ENCODE results near the gene GABRG3. TPM values are rescaled to one million over a fixed set of nuclear protein-coding genes. Genes with fewer than 3 reads are reported as not detected.

The GABRG3 gene
- total and polyA plus RNA-seq, 2 experiments from 2014 or later, result 0.15 to 0.43 TPM

GRCh38 chr15:27292641-27293040, 321.7 kb downstream of the GABRG3 start:
- H3K4me3 ChIP-seq, result no peak overlapping the region
- H3K36me3 ChIP-seq (replicated peaks; ENCODE audit: insufficient read depth, low read depth), result no peaks in the 10 kb centered on the region
- H3K9me2 ChIP-seq (replicated peaks; ENCODE audit: insufficient read depth), result no peaks in the 10 kb centered on the region
- no peak overlapping the region for H2AFZ ChIP-seq
- H3K9me3 ChIP-seq (ENCODE audit: low read depth), result no peaks in the 10 kb centered on the region
- no peaks in the 10 kb centered on the region for H3K27me3 ChIP-seq
- 87% methylated on average over 3 of the region's 3 CpGs for WGBS (ENCODE audit: low lambda C conversion rate, missing lambda C conversion rate)
- TF ChIP-seq EZH2 (IDR thresholded peaks at IDR 0.05; ENCODE audit: borderline replicate concordance) (no peak), EZH2phosphoT487 (IDR thresholded peaks at IDR 0.05; ENCODE audit: low read depth, severe bottlenecking, unreplicated experiment) (no peak), CTCF (IDR thresholded peaks at IDR 0.05; ENCODE audit: poor library complexity) (no peak)
- H3K79me2 ChIP-seq, result no peaks in the 10 kb centered on the region
- no peak overlapping the region for H3K27ac ChIP-seq
- DNase-seq (ENCODE audit: low spot score), result no peak
- H4K20me1 ChIP-seq (ENCODE audit: insufficient read depth, poor library complexity, severe bottlenecking), result no peaks in the 10 kb centered on the region
- H3K4me2 ChIP-seq, result no peak overlapping the region
- H3K4me1 ChIP-seq (ENCODE audit: insufficient read depth), result no peaks in the 10 kb centered on the region

GRCh38 chr15:27293607-27294006, 322.6 kb downstream of the GABRG3 start:
- no peaks in the 10 kb centered on the region for H4K20me1 ChIP-seq (ENCODE audit: insufficient read depth, poor library complexity, severe bottlenecking)
- H3K27ac ChIP-seq, result no peak overlapping the region
- TF ChIP-seq CTCF (IDR thresholded peaks at IDR 0.05; ENCODE audit: poor library complexity), result no peak
- no peaks in the 10 kb centered on the region for H3K9me3 ChIP-seq (ENCODE audit: low read depth)
- WGBS (ENCODE audit: low lambda C conversion rate, missing lambda C conversion rate), result 83% methylated on average over 1 of the region's 1 CpG
- no peak overlapping the region for H3K4me3 ChIP-seq
- H3K36me3 ChIP-seq (replicated peaks; ENCODE audit: insufficient read depth, low read depth), result no peaks in the 10 kb centered on the region
- H3K4me1 ChIP-seq (ENCODE audit: insufficient read depth), result no peaks in the 10 kb centered on the region
- no peak overlapping the region for H3K4me2 ChIP-seq
- no peak overlapping the region for H2AFZ ChIP-seq
- no peaks in the 10 kb centered on the region for H3K9me2 ChIP-seq (replicated peaks; ENCODE audit: insufficient read depth)
- H3K79me2 ChIP-seq, result no peaks in the 10 kb centered on the region
- no peak for DNase-seq (ENCODE audit: low spot score)
- H3K27me3 ChIP-seq, result no peaks in the 10 kb centered on the region

GRCh38 chr15:27317736-27318135, 346.8 kb downstream of the GABRG3 start:
- TF ChIP-seq CTCF (IDR thresholded peaks at IDR 0.05; ENCODE audit: poor library complexity) (no peak), EZH2 (IDR thresholded peaks at IDR 0.05; ENCODE audit: borderline replicate concordance) (no peak), EZH2phosphoT487 (IDR thresholded peaks at IDR 0.05; ENCODE audit: low read depth, severe bottlenecking, unreplicated experiment) (no peak)
- H3K27me3 ChIP-seq, result no peaks in the 10 kb centered on the region
- no peak overlapping the region for H3K27ac ChIP-seq
- DNase-seq (ENCODE audit: low spot score), result no peak
- H2AFZ ChIP-seq, result no peak overlapping the region
- no peaks in the 10 kb centered on the region for H3K79me2 ChIP-seq
- 78% methylated on average over 5 of the region's 5 CpGs for WGBS (ENCODE audit: low lambda C conversion rate, missing lambda C conversion rate)
- no peak overlapping the region for H3K4me3 ChIP-seq
- no peaks in the 10 kb centered on the region for H3K9me2 ChIP-seq (replicated peaks; ENCODE audit: insufficient read depth)
- no peaks in the 10 kb centered on the region for H3K9me3 ChIP-seq (ENCODE audit: low read depth)
- H3K4me2 ChIP-seq, result no peak overlapping the region
- no peaks in the 10 kb centered on the region for H3K36me3 ChIP-seq (replicated peaks; ENCODE audit: insufficient read depth, low read depth)
- H4K20me1 ChIP-seq (ENCODE audit: insufficient read depth, poor library complexity, severe bottlenecking), result no peaks in the 10 kb centered on the region
- no peaks in the 10 kb centered on the region for H3K4me1 ChIP-seq (ENCODE audit: insufficient read depth)

- no peak overlapping the region for H3K27ac ChIP-seq
- H2AFZ ChIP-seq, result no peak overlapping the region
- no peaks in the 10 kb centered on the region for H3K79me2 ChIP-seq
- DNase-seq (ENCODE audit: low spot score), result no peak
- TF ChIP-seq EZH2 (IDR thresholded peaks at IDR 0.05; ENCODE audit: borderline replicate concordance) (no peak), EZH2phosphoT487 (IDR thresholded peaks at IDR 0.05; ENCODE audit: low read depth, severe bottlenecking, unreplicated experiment) (no peak), CTCF (IDR thresholded peaks at IDR 0.05; ENCODE audit: poor library complexity) (no peak)
- no peak overlapping the region for H3K4me3 ChIP-seq
- 90% methylated on average over 9 of the region's 9 CpGs for WGBS (ENCODE audit: low lambda C conversion rate, missing lambda C conversion rate)
- H3K4me2 ChIP-seq, result no peak overlapping the region
- H3K27me3 ChIP-seq, result no peaks in the 10 kb centered on the region
- H4K20me1 ChIP-seq (ENCODE audit: insufficient read depth, poor library complexity, severe bottlenecking), result no peaks in the 10 kb centered on the region
- no peaks in the 10 kb centered on the region for H3K9me2 ChIP-seq (replicated peaks; ENCODE audit: insufficient read depth)
- H3K36me3 ChIP-seq (replicated peaks; ENCODE audit: insufficient read depth, low read depth), result no peaks in the 10 kb centered on the region
- H3K4me1 ChIP-seq (ENCODE audit: insufficient read depth), result no peaks in the 10 kb centered on the region
- no peaks in the 10 kb centered on the region for H3K9me3 ChIP-seq (ENCODE audit: low read depth)
Observed at GRCh38 chr15:27323801-27324200, 352.8 kb downstream of the GABRG3 start.
